MM.1S (cell line): Measurements from ENCODE around the gene CREB3L1.

Source experiments
- EZH2 ChIP-seq: fragments of 300-600 bp; sonication (generic); optimal IDR thresholded peaks from 2 replicates; pipeline ENCODE3; 2017; ENCODE audit warnings: low read depth, mild to moderate bottlenecking, antibody characterized with exemption, low read length, mixed read lengths
- EZH2phosphoT487 ChIP-seq: fragments of 300-600 bp; sonication (generic); IDR thresholded peaks from 2 replicates; pipeline ENCODE4 v1.6.1; 2018; ENCODE audit warnings: antibody characterized with exemption, low read length
- TF ChIP-seq, protein P1 (sequence below): fragments of 300-600 bp; sonication (generic); IDR thresholded peaks from 2 replicates; pipeline ENCODE4 v1.5.1; 2016; ENCODE audit warnings: antibody characterized with exemption, low read length, mixed read lengths

DNA sequence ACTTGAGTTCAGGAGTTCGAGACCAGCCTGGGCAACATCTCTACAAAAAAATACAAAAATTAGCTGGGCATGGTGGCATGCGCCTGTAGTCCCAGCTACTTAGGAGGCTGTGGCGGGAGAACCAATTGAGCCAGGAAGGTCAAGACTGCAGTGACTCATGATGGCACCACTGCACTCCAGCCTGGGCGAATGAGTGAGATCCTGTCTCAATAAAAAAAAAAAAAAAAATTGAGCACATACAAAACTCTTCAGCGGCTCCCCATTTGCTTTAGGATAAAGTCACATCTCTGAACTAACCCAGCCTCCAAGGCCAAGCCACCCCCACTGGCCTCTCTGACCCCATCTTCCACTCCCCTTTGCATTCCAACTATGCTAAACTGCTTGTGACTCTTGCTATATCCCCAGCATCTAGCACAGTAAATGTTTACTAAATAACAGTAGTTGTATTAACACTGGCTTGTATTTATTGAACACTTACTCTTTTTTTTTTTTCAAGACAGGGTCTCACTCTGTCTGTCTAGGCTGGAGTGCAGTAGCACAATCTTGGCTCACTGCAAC, 28.9 kb downstream of the CREB3L1 start:
- TF ChIP-seq, protein P1, sequence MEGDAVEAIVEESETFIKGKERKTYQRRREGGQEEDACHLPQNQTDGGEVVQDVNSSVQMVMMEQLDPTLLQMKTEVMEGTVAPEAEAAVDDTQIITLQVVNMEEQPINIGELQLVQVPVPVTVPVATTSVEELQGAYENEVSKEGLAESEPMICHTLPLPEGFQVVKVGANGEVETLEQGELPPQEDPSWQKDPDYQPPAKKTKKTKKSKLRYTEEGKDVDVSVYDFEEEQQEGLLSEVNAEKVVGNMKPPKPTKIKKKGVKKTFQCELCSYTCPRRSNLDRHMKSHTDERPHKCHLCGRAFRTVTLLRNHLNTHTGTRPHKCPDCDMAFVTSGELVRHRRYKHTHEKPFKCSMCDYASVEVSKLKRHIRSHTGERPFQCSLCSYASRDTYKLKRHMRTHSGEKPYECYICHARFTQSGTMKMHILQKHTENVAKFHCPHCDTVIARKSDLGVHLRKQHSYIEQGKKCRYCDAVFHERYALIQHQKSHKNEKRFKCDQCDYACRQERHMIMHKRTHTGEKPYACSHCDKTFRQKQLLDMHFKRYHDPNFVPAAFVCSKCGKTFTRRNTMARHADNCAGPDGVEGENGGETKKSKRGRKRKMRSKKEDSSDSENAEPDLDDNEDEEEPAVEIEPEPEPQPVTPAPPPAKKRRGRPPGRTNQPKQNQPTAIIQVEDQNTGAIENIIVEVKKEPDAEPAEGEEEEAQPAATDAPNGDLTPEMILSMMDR, result no peak
- TF ChIP-seq EZH2, result no peak
- TF ChIP-seq EZH2phosphoT487, result no peak
